Measurements from ENCODE around the gene CTSO.
A peak's percentile ranks its signal among the peaks of the same experiment; 100 is the strongest.

The CTSO gene

GRCh38 chr4:155953151-155954117 lies at the start of gene CTSO:
TSS of gene CTSO (minus strand) at chr4:155953866. CDS start at chr4:155953847, 19 bp downstream.
- peak; percentile 74 for DNase-seq (ENCODE audit: low read depth, low spot score)

GRCh38 chr4:156000491-156000890 lies 46.8 kb upstream of the CTSO start:
- no peak for DNase-seq (ENCODE audit: low read depth, low spot score)

GRCh38 chr4:155999725-156000124 lies 46.1 kb upstream of the CTSO start:
- peak; percentile 67 for DNase-seq (ENCODE audit: low read depth, low spot score)

GRCh38 chr4:155995069-155995468 lies 41.4 kb upstream of the CTSO start:
- no peak for DNase-seq (ENCODE audit: low read depth, low spot score)

- DNase-seq (ENCODE audit: low read depth, low spot score), result no peak
Measured at GRCh38 chr4:155984106-155984797, 30.6 kb upstream of the CTSO start.

GRCh38 chr4:155982736-155983385 lies 29.2 kb upstream of the CTSO start:
- no peak for DNase-seq (ENCODE audit: low read depth, low spot score)

GRCh38 chr4:155978810-155979209 lies 25.1 kb upstream of the CTSO start:
- DNase-seq (ENCODE audit: low read depth, low spot score), result no peak

- no peak for DNase-seq (ENCODE audit: low read depth, low spot score)
Measured at GRCh38 chr4:155975511-155975910, 21.8 kb upstream of the CTSO start.

- DNase-seq (ENCODE audit: low read depth, low spot score), result no peak
Measured at GRCh38 chr4:155974996-155975395, 21.3 kb upstream of the CTSO start.

GRCh38 chr4:155974476-155974749 lies 20.7 kb upstream of the CTSO start:
- DNase-seq (ENCODE audit: low read depth, low spot score), result no peak

- no peak for DNase-seq (ENCODE audit: low read depth, low spot score)
Measured at GRCh38 chr4:155973639-155974475, 20.2 kb upstream of the CTSO start.

- peak; percentile 27 for DNase-seq (ENCODE audit: low read depth, low spot score)
Measured at GRCh38 chr4:155972098-155972497, 18.4 kb upstream of the CTSO start.

GRCh38 chr4:155966731-155967395 lies 13.2 kb upstream of the CTSO start:
- DNase-seq (ENCODE audit: low read depth, low spot score), result no peak

GRCh38 chr4:155966171-155966570 lies 12.5 kb upstream of the CTSO start:
- DNase-seq (ENCODE audit: low read depth, low spot score), result no peak

- no peak for DNase-seq (ENCODE audit: low read depth, low spot score)
Measured at GRCh38 chr4:155964016-155964891, 10.6 kb upstream of the CTSO start.

GRCh38 chr4:155962767-155963166 lies 9.1 kb upstream of the CTSO start:
- no peak for DNase-seq (ENCODE audit: low read depth, low spot score)

- DNase-seq (ENCODE audit: low read depth, low spot score), result no peak
Measured at GRCh38 chr4:155961575-155961974, 7.9 kb upstream of the CTSO start.

GRCh38 chr4:155960522-155960921 lies 6.9 kb upstream of the CTSO start:
- no peak for DNase-seq (ENCODE audit: low read depth, low spot score)

GRCh38 chr4:155959417-155959816 lies 5.8 kb upstream of the CTSO start:
- DNase-seq (ENCODE audit: low read depth, low spot score), result no peak

- no peak for DNase-seq (ENCODE audit: low read depth, low spot score)
Measured at GRCh38 chr4:155956461-155956860, 2.8 kb upstream of the CTSO start.
